SH-SY5Y (cell line): ENCODE results near the gene CTSZ.

Source experiments
- GATA2 ChIP-seq: IDR thresholded peaks from 2 replicates; pipeline ENCODE4 v1.6.1; 2011; ENCODE audit warnings: mild to moderate bottlenecking, low read depth, low read length
- GATA3 ChIP-seq: IDR thresholded peaks from 2 replicates; pipeline ENCODE4 v1.6.1; 2011; ENCODE audit warnings: low read depth, mild to moderate bottlenecking, low read length, moderate library complexity

GRCh38 chr20:58986968-58987517, 20.0 kb downstream of the CTSZ start:
- TF ChIP-seq GATA2 = no peak
- TF ChIP-seq GATA3 = peak; percentile 44
